Uterus (tissue), 4 donors: ENCODE data around the gene ARID3C. TPM values are rescaled to one million over a fixed set of nuclear protein-coding genes. Genes with fewer than 3 reads are reported as not detected.

Source experiments
- DNase-seq, 2 donors: peaks; one replicate each; pipeline ENCODE4 v3.0.0-alpha.2; 2019 to 2020
- H3K27ac ChIP-seq, 2 donors: fragments of 200-600 bp; sonication (generic); 1 replicate in 1 of 2; 2 replicates in 1 of 2; pipeline ENCODE4 v1.5.1; 2016 to 2018
- H3K27me3 ChIP-seq, 2 donors: fragments of 200-600 bp; sonication (generic); one replicate each; pipeline ENCODE4 v1.5.1; 2018 to 2019; ENCODE audit warnings: control low read depth in 1 of 2
- H3K36me3 ChIP-seq, 2 donors: fragments of 200-600 bp; sonication (generic); one replicate each; pipeline ENCODE4 v1.5.1; 2019; ENCODE audit warnings: control low read depth in 1 of 2
- H3K4me1 ChIP-seq, 2 donors: fragments of 200-600 bp; sonication (generic); one replicate each; pipeline ENCODE4 v1.5.1; 2018 to 2019; ENCODE audit warnings: control low read depth in 1 of 2
- H3K4me3 ChIP-seq, 2 donors: fragments of 200-600 bp; sonication (generic); 1 replicate in 1 of 2; 2 replicates in 1 of 2; pipeline ENCODE4 v1.5.1; 2018 to 2019; ENCODE audit warnings: mild to moderate bottlenecking in 1 of 2
- H3K9me3 ChIP-seq, 2 donors: fragments of 200-600 bp; sonication (generic); one replicate each; pipeline ENCODE4 v1.5.1; 2019; ENCODE audit warnings: control low read depth in 1 of 2
- CTCF ChIP-seq, 4 experiments: fragments of 200-600 bp in 2 of 4; fragments of 450-650 bp in 2 of 4; sonication (generic) in 2 of 4; IDR thresholded peaks; one replicate each; pipeline ENCODE4 v1.5.1; 2016 to 2019; ENCODE audit warnings: antibody characterized with exemption in 4 of 4, mild to moderate bottlenecking in 2 of 4, moderate library complexity in 1 of 4
- POLR2A ChIP-seq, 2 donors: fragments of 450-650 bp; IDR thresholded peaks; one replicate each; pipeline ENCODE4 v1.6.1; 2016; ENCODE audit warnings: antibody characterized with exemption in 2 of 2, mild to moderate bottlenecking in 1 of 2, moderate library complexity in 1 of 2
- intact Hi-C: fragments of 100-400 bp; cut with DNase I; formaldehyde crosslinking; loops from one replicate; pipeline ENCODE4 v1.15.1; 2023; ENCODE audit warnings: low total_unique reads
- total RNA-seq, 4 donors: library from RNA; depleted of rRNA in 3 of 4; stranded (reverse); fragments of >200 nt in 3 of 4; gene quantifications; one replicate each; pipeline versions ENCODE4 v1.1.0 to v1.2.4, GENCODE V29; 2014 to 2023
- donor health status: DM: yes; HTN: yes; CAD: no.

Gene ARID3C
- total RNA-seq, 4 donors from 2014 or later: 0.35 to 0.82 TPM; not detected in 2

- DNase-seq: peak; percentile 91 to 94
- Histone ChIP-seq H3K27ac (peak within 1 kb of the TSS; percentile 77 to 81), H3K4me1 (peaks cover 0 to 38% of the 10 kb centered on the region in 2 donors), H3K9me3 (no peaks in the 10 kb centered on the region), H3K27me3 (no peaks in the 10 kb centered on the region), H3K4me3 (peak within 1 kb of the TSS; percentile 22 to 43), H3K36me3 (no peaks in the 10 kb centered on the region)
- TF ChIP-seq CTCF (IDR thresholded peaks at IDR 0.05) (no peak), POLR2A (IDR thresholded peaks at IDR 0.05) (peak in 1 of 2 donors; percentile 40)
- intact Hi-C loops: no loop called here
Observed at GRCh38 chr9:34651876-34652601, 23.2 kb upstream of the ARID3C start, which contains the start of gene IL11RA. Gene IL11RA, plus strand, starts transcription at chr9:34652185. Its CDS starts 3,033 bp downstream, at chr9:34655218.

- Histone ChIP-seq H3K36me3 (no peaks in the 10 kb centered on the region), H3K4me3 (peak overlapping the region in 1 of 2 donors; percentile 22), H3K27ac (peak overlapping the region; percentile 77 to 81), H3K9me3 (no peaks in the 10 kb centered on the region), H3K27me3 (no peaks in the 10 kb centered on the region), H3K4me1 (peaks cover 0 to 38% of the 10 kb centered on the region in 2 donors)
- TF ChIP-seq CTCF (IDR thresholded peaks at IDR 0.05): no peak
- TF ChIP-seq POLR2A (IDR thresholded peaks at IDR 0.05): no peak
- peak; percentile 60 to 62 for DNase-seq
- intact Hi-C loops: no loop called here
Observed at GRCh38 chr9:34651321-34651720, 22.5 kb upstream of the ARID3C start.

GRCh38 chr9:34650816-34651215 is 21.9 kb upstream of the ARID3C start:
- H3K4me3 ChIP-seq: no peak overlapping the region
- H3K4me1 ChIP-seq: peaks cover 0 to 38% of the 10 kb centered on the region in 2 donors
- H3K9me3 ChIP-seq: no peaks in the 10 kb centered on the region
- peak overlapping the region; percentile 77 to 81 for H3K27ac ChIP-seq
- TF ChIP-seq CTCF (IDR thresholded peaks at IDR 0.05) (no peak), POLR2A (IDR thresholded peaks at IDR 0.05) (no peak)
- no peaks in the 10 kb centered on the region for H3K27me3 ChIP-seq
- DNase-seq: no peak
- H3K36me3 ChIP-seq: no peaks in the 10 kb centered on the region
- intact Hi-C loops: no loop called here

GRCh38 chr9:34648673-34649072 is 19.8 kb upstream of the ARID3C start:
- Histone ChIP-seq H3K4me3 (no peak overlapping the region), H3K27me3 (no peaks in the 10 kb centered on the region), H3K36me3 (no peaks in the 10 kb centered on the region), H3K27ac (no peak overlapping the region), H3K4me1 (peaks cover 0 to 25% of the 10 kb centered on the region in 2 donors), H3K9me3 (no peaks in the 10 kb centered on the region)
- intact Hi-C loops: loop anchor here (10.0 kb wide), 1 partner anchor 56 kb away; no protein-coding TSS in a partner anchor
- TF ChIP-seq POLR2A (IDR thresholded peaks at IDR 0.05) (no peak), CTCF (IDR thresholded peaks at IDR 0.05) (no peak)
- DNase-seq: no peak

- H3K36me3 ChIP-seq: no peaks in the 10 kb centered on the region
- H3K4me3 ChIP-seq: peak overlapping the region; percentile 75 to 84
- intact Hi-C loops: loop anchor here (10.0 kb wide), 1 partner anchor 57 kb away; no protein-coding TSS in a partner anchor
- H3K27me3 ChIP-seq: no peaks in the 10 kb centered on the region
- H3K9me3 ChIP-seq: no peaks in the 10 kb centered on the region
- peaks cover 0 to 17% of the 10 kb centered on the region in 2 donors for H3K4me1 ChIP-seq
- peak overlapping the region; percentile 84 to 88 for H3K27ac ChIP-seq
- TF ChIP-seq POLR2A (IDR thresholded peaks at IDR 0.05) (no peak), CTCF (IDR thresholded peaks at IDR 0.05) (no peak)
- DNase-seq: no peak
Observed at GRCh38 chr9:34647651-34648050, 18.8 kb upstream of the ARID3C start.
